Hepatic stellate cell (primary cell): ENCODE results near the gene ZNF827.

ENCODE experiments used
- DNase-seq: peaks from one replicate; pipeline ENCODE4 v3.0.0; 2011; ENCODE audit warnings: low spot score

ZNF827 gene

GRCh38 chr4:145935253-145936141 is 3.1 kb downstream of the ZNF827 start:
- DNase-seq, result no peak

- DNase-seq, result no peak
Measured at GRCh38 chr4:145934434-145935047, 4.1 kb downstream of the ZNF827 start.

- DNase-seq, result no peak
Measured at GRCh38 chr4:145933134-145933533, 5.5 kb downstream of the ZNF827 start.

GRCh38 chr4:145931403-145931802 is 7.2 kb downstream of the ZNF827 start:
- no peak for DNase-seq

- no peak for DNase-seq
Measured at GRCh38 chr4:145930592-145930991, 8.0 kb downstream of the ZNF827 start.

- no peak for DNase-seq
Measured at GRCh38 chr4:145929415-145930178, 9.0 kb downstream of the ZNF827 start.

GRCh38 chr4:145928748-145929147 is 9.9 kb downstream of the ZNF827 start:
- DNase-seq, result no peak

GRCh38 chr4:145927030-145927429 is 11.6 kb downstream of the ZNF827 start:
- DNase-seq, result no peak

- DNase-seq, result no peak
Measured at GRCh38 chr4:145921231-145921630, 17.4 kb downstream of the ZNF827 start.

- no peak for DNase-seq
Measured at GRCh38 chr4:145920205-145920604, 18.4 kb downstream of the ZNF827 start.

- DNase-seq, result no peak
Measured at GRCh38 chr4:145912376-145912775, 26.2 kb downstream of the ZNF827 start.

GRCh38 chr4:145909773-145910172 is 28.9 kb downstream of the ZNF827 start:
- peak; percentile 9 for DNase-seq

- DNase-seq, result peak; percentile 77
Measured at GRCh38 chr4:145909281-145909715, 29.3 kb downstream of the ZNF827 start.

GRCh38 chr4:145907812-145908211 is 30.8 kb downstream of the ZNF827 start:
- DNase-seq, result no peak

- no peak for DNase-seq
Measured at GRCh38 chr4:145907390-145907789, 31.2 kb downstream of the ZNF827 start.

- no peak for DNase-seq
Measured at GRCh38 chr4:145904413-145905177, 34.0 kb downstream of the ZNF827 start.

GRCh38 chr4:145902522-145902921 is 36.1 kb downstream of the ZNF827 start:
- DNase-seq, result no peak

GRCh38 chr4:145899886-145900460 is 38.6 kb downstream of the ZNF827 start:
- DNase-seq, result no peak

GRCh38 chr4:145898926-145899531 is 39.6 kb downstream of the ZNF827 start:
- DNase-seq, result no peak

- no peak for DNase-seq
Measured at GRCh38 chr4:145898466-145898865, 40.2 kb downstream of the ZNF827 start.

- DNase-seq, result no peak
Measured at GRCh38 chr4:145895056-145895455, 43.6 kb downstream of the ZNF827 start.
